ENCODE measurements around the gene AP2A2. TPM values are rescaled to one million over a fixed set of nuclear protein-coding genes. Genes with fewer than 3 reads are reported as not detected.

Gene AP2A2
- polyA plus RNA-seq, 4 donors = 30.5 to 67.3 (median 45.0) TPM

DNA sequence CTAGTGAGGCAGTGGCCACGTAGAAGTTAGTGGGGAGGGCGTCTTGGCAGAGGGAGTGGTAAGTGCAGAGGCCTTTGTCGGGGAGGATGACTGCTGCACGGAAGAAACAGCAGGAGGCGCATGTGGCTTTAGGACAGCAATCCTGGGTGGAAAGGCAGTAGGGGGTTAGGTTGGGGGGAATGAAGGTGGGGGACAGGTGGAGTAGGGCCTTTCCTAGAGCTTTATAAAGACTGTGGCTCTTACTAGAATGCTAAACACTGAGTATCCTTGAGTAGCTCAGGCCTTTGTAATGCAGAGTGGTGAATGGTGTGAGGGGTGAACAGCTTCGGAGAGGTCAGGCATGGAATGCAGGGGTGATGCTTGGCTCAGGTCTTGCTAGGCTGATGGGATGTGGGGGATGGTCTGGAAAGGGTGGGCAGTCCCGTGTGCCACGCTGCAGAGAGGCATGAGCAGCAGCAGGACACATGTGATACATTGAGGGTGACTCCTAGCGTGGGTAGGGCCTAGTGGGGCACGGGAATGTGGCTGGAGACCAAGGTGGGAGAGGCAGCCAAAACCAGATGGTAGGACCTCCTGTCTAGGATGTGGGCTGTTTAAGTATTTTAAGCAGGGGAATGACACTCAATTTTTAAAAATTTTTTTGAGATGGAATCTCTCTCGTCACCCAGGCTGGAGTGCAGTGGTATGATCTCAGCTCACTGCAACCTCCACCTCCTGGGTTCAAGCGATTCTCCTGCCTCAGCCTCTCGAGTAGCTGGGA lies 19.2 kb downstream of the AP2A2 start:
- FAIRE-seq (no peak), DNase-seq (no peak)
- Histone ChIP-seq H3K27me3 (ENCODE audit: control insufficient read depth in 3 of 3, insufficient read depth in 3 of 3, low read length in 3 of 3) (no peaks in the 10 kb centered on the region), H3K4me1 (ENCODE audit: control insufficient read depth in 3 of 3, insufficient read depth in 2 of 3, low read depth in 1 of 3, low read length in 2 of 3) (peaks cover 2 to 56% (median 4%) of the 10 kb centered on the region in 3 donors), H3K4me3 (ENCODE audit: low read depth in 1 of 3, low read length in 3 of 3) (no peak overlapping the region), H3K27ac (ENCODE audit: low read depth in 1 of 3, low read length in 2 of 3) (no peak overlapping the region), H3K36me3 (ENCODE audit: control insufficient read depth in 3 of 3, insufficient read depth in 2 of 3, low read depth in 1 of 3, low read length in 3 of 3) (peaks cover 2 to 45% (median 2%) of the 10 kb centered on the region in 3 donors), H3K9me3 (ENCODE audit: control insufficient read depth in 2 of 2, insufficient read depth in 1 of 2, low read depth in 1 of 2, low read length in 1 of 2) (peaks cover 0 to 13% of the 10 kb centered on the region in 2 donors)
- WGBS, 3 donors = 78 to 85% (median 79%) methylated on average over 13 of the region's 13 CpGs

DNA sequence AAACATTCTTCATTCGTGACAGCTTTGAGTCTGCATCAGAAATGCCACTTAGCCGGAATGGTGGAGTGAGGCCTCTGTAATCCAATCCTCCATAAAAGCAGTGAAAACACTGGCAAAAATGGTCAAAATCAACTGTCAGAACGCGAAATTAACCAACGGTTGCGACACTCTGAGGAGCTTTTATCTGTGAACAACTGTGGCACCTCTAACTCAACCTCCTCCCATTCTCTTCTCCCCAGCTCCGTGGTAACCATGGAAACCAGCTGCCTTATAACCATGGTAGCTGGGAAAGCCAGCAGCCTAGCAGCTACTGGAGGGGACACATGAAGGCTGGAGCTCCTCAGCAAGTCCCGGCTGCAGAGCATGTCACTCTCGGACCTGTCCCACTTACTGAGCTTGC lies 20.3 kb downstream of the AP2A2 start:
- Histone ChIP-seq H3K9me3 (ENCODE audit: control insufficient read depth in 2 of 2, insufficient read depth in 1 of 2, low read depth in 1 of 2, low read length in 1 of 2) (peaks cover 0 to 13% of the 10 kb centered on the region in 2 donors), H3K27ac (ENCODE audit: low read depth in 1 of 3, low read length in 2 of 3) (no peak overlapping the region), H3K4me1 (ENCODE audit: control insufficient read depth in 3 of 3, insufficient read depth in 2 of 3, low read depth in 1 of 3, low read length in 2 of 3) (peaks cover 0 to 46% (median 4%) of the 10 kb centered on the region in 3 donors), H3K27me3 (ENCODE audit: control insufficient read depth in 3 of 3, insufficient read depth in 3 of 3, low read length in 3 of 3) (no peaks in the 10 kb centered on the region), H3K4me3 (ENCODE audit: low read depth in 1 of 3, low read length in 3 of 3) (no peak overlapping the region), H3K36me3 (ENCODE audit: control insufficient read depth in 3 of 3, insufficient read depth in 2 of 3, low read depth in 1 of 3, low read length in 3 of 3) (peaks cover 2 to 42% (median 2%) of the 10 kb centered on the region in 3 donors)
- FAIRE-seq = no peak
- 78 to 84% (median 81%) methylated on average over 9 of the region's 9 CpGs for WGBS, 3 donors
- DNase-seq = no peak

DNA sequence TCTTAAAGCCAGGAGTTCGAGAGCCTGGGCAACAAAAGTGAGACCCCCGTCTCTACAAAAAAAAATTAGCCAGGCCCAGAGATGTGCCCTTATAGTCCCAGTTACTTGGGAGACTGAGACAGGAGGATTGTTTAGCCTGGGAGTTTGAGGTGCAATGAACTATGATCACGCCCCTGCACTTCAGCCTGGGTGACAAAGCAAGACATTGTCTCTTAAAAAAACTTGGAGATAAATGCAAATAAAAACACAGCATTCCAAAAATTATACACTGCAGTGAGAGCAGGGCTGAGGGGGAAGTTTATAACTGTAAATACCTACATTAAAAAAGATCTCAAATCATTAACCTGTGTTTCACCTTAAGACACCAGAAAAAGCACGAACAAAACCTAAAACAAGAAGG lies 22.1 kb downstream of the AP2A2 start:
- peaks cover 2 to 41% (median 2%) of the 10 kb centered on the region in 3 donors for H3K36me3 ChIP-seq (ENCODE audit: control insufficient read depth in 3 of 3, insufficient read depth in 2 of 3, low read depth in 1 of 3, low read length in 3 of 3)
- H3K4me1 ChIP-seq (ENCODE audit: control insufficient read depth in 3 of 3, insufficient read depth in 2 of 3, low read depth in 1 of 3, low read length in 2 of 3) = peaks cover 1 to 45% (median 1%) of the 10 kb centered on the region in 3 donors
- peaks cover 0 to 13% of the 10 kb centered on the region in 2 donors for H3K9me3 ChIP-seq (ENCODE audit: control insufficient read depth in 2 of 2, insufficient read depth in 1 of 2, low read depth in 1 of 2, low read length in 1 of 2)
- peak in 1 of 2 donors; percentile 52 for DNase-seq
- WGBS, 3 donors = 38 to 82% (median 56%) methylated on average over 4 of the region's 4 CpGs
- H3K27me3 ChIP-seq (ENCODE audit: control insufficient read depth in 3 of 3, insufficient read depth in 3 of 3, low read length in 3 of 3) = no peaks in the 10 kb centered on the region
- peak overlapping the region in 1 of 3 donors; percentile 39 for H3K27ac ChIP-seq (ENCODE audit: low read depth in 1 of 3, low read length in 2 of 3)
- no peak overlapping the region for H3K4me3 ChIP-seq (ENCODE audit: low read depth in 1 of 3, low read length in 3 of 3)
- no peak for FAIRE-seq

DNA sequence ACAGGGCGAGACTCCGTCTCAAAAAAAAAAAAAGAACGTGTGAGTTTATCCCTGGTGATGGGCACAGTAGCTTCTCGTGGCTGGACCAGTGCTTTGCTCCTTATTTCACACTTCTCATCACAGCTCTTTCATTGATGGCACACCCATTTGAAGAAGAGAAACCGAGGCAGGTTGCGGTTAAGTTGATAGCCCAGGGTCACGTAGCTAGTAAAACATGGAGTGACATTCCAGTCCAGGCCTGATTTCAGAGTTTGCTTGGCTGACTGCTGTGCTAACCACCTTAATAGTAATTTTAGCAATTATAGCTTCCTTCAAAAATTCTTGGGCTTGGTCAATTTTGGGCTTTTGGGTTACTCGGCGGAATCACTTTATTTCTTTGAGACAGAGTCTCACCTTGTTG lies 25.8 kb downstream of the AP2A2 start:
- H3K9me3 ChIP-seq (ENCODE audit: control insufficient read depth in 2 of 2, insufficient read depth in 1 of 2, low read depth in 1 of 2, low read length in 1 of 2) = peaks cover 0 to 13% of the 10 kb centered on the region in 2 donors
- no peak for FAIRE-seq
- WGBS, 3 donors = 83 to 91% (median 87%) methylated on average over 9 of the region's 9 CpGs

DNA sequence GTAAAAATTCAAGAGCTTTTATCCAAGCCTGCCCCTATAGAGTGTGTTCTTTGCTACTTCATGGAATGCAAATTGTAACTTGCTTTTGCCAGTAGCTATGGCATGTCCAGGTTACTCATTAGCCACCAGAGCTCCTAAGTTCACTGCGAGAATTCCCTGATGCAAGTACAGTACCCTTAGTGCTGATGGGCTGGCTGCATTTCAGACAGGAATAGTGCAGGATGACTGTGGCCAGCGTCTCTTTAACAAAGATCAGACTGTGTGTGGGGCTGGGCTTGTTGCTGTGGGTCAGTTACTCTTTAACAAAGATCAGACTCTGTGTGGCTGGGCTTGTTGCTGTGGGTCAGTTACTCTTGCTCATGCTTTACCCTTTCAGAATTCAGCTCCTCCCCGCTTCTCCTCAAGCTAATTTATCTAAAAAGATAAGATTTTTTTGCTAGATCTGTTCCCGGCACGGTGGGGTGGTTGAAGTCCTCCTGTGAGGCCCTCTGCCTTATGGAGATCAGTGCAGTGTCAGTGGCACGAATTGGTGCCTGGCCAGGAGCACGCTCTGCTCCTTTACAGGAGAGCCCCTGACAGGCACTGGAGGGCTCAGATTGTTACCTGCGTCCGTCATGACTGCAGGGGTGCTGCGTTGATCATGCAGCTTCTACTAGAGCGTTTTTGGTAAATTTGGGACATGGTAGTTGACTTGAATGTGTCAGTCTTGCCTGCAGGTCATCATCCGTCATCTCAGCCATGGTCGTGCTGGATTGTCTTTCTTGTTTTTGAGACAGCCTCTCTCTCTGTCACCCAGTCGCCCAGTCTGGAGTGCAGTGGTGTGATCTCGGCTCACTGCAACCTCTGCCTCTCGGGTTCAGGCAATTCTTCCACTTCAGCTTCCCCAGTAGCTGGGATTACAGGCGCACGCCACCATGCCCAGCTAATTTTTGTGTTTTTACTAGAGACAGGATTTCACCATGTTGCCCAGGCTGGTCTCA lies 27.0 kb downstream of the AP2A2 start:
- Histone ChIP-seq H3K4me3 (ENCODE audit: low read depth in 1 of 3, low read length in 3 of 3) (peak overlapping the region in 2 of 3 donors; percentile 8 to 20), H3K4me1 (ENCODE audit: control insufficient read depth in 3 of 3, insufficient read depth in 2 of 3, low read depth in 1 of 3, low read length in 2 of 3) (peaks cover 0 to 61% (median 4%) of the 10 kb centered on the region in 3 donors), H3K9me3 (ENCODE audit: control insufficient read depth in 2 of 2, insufficient read depth in 1 of 2, low read depth in 1 of 2, low read length in 1 of 2) (peaks cover 0 to 13% of the 10 kb centered on the region in 2 donors), H3K27ac (ENCODE audit: low read depth in 1 of 3, low read length in 2 of 3) (peak overlapping the region; percentile 71 to 85 (median 81)), H3K27me3 (ENCODE audit: control insufficient read depth in 3 of 3, insufficient read depth in 3 of 3, low read length in 3 of 3) (no peaks in the 10 kb centered on the region), H3K36me3 (ENCODE audit: control insufficient read depth in 3 of 3, insufficient read depth in 2 of 3, low read depth in 1 of 3, low read length in 3 of 3) (peaks cover 0 to 30% (median 0%) of the 10 kb centered on the region in 3 donors)
- FAIRE-seq (no peak), DNase-seq (peak; percentile 93 to 95)
- WGBS, 3 donors = 24 to 64% (median 37%) methylated on average over 18 of the region's 18 CpGs

More for the DNA sequence above, 25.8 kb downstream of the AP2A2 start:
- DNase-seq = no peak
- H3K36me3 ChIP-seq (ENCODE audit: control insufficient read depth in 3 of 3, insufficient read depth in 2 of 3, low read depth in 1 of 3, low read length in 3 of 3) = peaks cover 0 to 27% (median 2%) of the 10 kb centered on the region in 3 donors
- peak overlapping the region; percentile 4 to 85 (median 41) for H3K27ac ChIP-seq (ENCODE audit: low read depth in 1 of 3, low read length in 2 of 3)
- H3K4me1 ChIP-seq (ENCODE audit: control insufficient read depth in 3 of 3, insufficient read depth in 2 of 3, low read depth in 1 of 3, low read length in 2 of 3) = peaks cover 0 to 55% (median 4%) of the 10 kb centered on the region in 3 donors
- H3K27me3 ChIP-seq (ENCODE audit: control insufficient read depth in 3 of 3, insufficient read depth in 3 of 3, low read length in 3 of 3) = no peaks in the 10 kb centered on the region
- no peak overlapping the region for H3K4me3 ChIP-seq (ENCODE audit: low read depth in 1 of 3, low read length in 3 of 3)

DNA sequence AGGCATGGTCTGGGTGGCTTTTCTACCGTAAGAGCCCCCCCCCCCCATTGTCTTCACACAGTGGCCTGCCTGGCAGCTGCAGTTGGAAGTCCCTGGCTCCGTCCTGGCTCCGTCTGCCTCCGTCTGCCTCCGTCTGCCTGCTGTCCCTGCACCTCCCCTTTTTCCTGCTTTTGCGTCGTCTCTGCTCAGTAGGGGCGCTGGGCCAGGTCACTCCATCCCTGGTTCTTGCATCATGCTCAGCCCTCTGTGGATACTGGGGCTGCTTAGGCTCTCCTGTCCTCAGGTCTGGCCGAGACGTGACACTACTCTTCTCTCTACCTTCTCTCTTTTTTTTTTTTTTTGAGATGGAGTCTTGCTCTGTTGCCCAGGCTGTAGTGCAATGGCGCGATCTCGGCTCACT lies 27.8 kb downstream of the AP2A2 start:
- H3K27me3 ChIP-seq (ENCODE audit: control insufficient read depth in 3 of 3, insufficient read depth in 3 of 3, low read length in 3 of 3) = no peaks in the 10 kb centered on the region
- peak overlapping the region in 2 of 3 donors; percentile 71 to 85 for H3K27ac ChIP-seq (ENCODE audit: low read depth in 1 of 3, low read length in 2 of 3)
- no peak overlapping the region for H3K4me3 ChIP-seq (ENCODE audit: low read depth in 1 of 3, low read length in 3 of 3)
- WGBS, 3 donors = 70 to 74% (median 73%) methylated on average over 12 to 13 of the region's 13 CpGs
- peaks cover 0 to 12% of the 10 kb centered on the region in 2 donors for H3K9me3 ChIP-seq (ENCODE audit: control insufficient read depth in 2 of 2, insufficient read depth in 1 of 2, low read depth in 1 of 2, low read length in 1 of 2)
- DNase-seq = no peak
- peaks cover 0 to 33% (median under 1%) of the 10 kb centered on the region in 3 donors for H3K36me3 ChIP-seq (ENCODE audit: control insufficient read depth in 3 of 3, insufficient read depth in 2 of 3, low read depth in 1 of 3, low read length in 3 of 3)
- FAIRE-seq = no peak
- peaks cover 0 to 62% (median 4%) of the 10 kb centered on the region in 3 donors for H3K4me1 ChIP-seq (ENCODE audit: control insufficient read depth in 3 of 3, insufficient read depth in 2 of 3, low read depth in 1 of 3, low read length in 2 of 3)

DNA sequence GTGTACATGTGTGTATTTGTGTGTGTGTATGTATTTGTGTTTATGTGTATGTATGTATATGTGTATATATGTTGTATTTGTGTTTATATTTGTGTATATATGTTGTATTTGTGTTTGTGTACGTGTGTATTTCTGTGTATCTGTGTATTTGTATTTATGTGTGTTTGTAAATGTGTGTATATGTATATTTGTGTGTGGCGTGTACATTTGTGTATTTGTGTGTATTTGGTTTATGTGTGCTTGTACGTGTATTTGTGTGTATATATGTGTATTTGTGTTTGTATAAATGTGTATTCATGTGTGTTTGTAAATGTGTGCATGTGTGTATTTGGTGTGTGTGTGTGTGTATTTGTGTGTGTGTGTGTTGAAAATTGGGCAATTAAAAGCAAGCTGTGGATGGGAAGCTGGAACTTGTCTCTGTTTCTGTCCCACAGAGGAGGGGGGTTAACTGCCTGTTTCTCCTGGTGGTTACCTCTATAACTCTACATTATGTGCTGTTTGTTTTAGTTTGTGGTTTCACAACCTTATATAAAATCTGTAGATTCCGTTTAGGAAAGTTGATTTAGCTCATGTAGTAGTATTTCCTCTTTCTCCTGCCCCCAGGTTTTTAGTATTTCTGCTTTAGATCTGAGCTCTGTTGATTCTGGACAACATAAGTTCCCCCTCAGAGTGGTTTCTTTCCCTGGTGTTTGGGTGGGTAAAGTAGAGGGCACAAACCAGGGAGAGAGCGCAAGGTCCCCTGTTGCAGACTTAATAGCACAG lies 28.9 kb downstream of the AP2A2 start:
- H3K4me3 ChIP-seq (ENCODE audit: low read depth in 1 of 3, low read length in 3 of 3) = no peak overlapping the region
- WGBS, 3 donors = 72 to 76% (median 75%) methylated on average over 5 of the region's 5 CpGs
- FAIRE-seq (no peak), DNase-seq (no peak)
- H3K4me1 ChIP-seq (ENCODE audit: control insufficient read depth in 3 of 3, insufficient read depth in 2 of 3, low read depth in 1 of 3, low read length in 2 of 3) = peaks cover 0 to 64% (median 4%) of the 10 kb centered on the region in 3 donors
- H3K36me3 ChIP-seq (ENCODE audit: control insufficient read depth in 3 of 3, insufficient read depth in 2 of 3, low read depth in 1 of 3, low read length in 3 of 3) = peaks cover 0 to 33% (median 4%) of the 10 kb centered on the region in 3 donors
- no peaks in the 10 kb centered on the region for H3K27me3 ChIP-seq (ENCODE audit: control insufficient read depth in 3 of 3, insufficient read depth in 3 of 3, low read length in 3 of 3)
- peak overlapping the region in 2 of 3 donors; percentile 1 to 55 for H3K27ac ChIP-seq (ENCODE audit: low read depth in 1 of 3, low read length in 2 of 3)
- peaks cover 0 to 2% of the 10 kb centered on the region in 2 donors for H3K9me3 ChIP-seq (ENCODE audit: control insufficient read depth in 2 of 2, insufficient read depth in 1 of 2, low read depth in 1 of 2, low read length in 1 of 2)

All from small intestine (tissue), 7 donors.